Measurements from ENCODE around the gene NPAS2.

The NPAS2 gene

GRCh38 chr2:101041413-101041812 lies 221.5 kb downstream of the NPAS2 start:
- Histone ChIP-seq H3K4me1 (ENCODE audit: control insufficient read depth in 1 of 2, insufficient read depth in 2 of 2, low read length in 2 of 2) (no peaks in the 10 kb centered on the region), H3K27ac (ENCODE audit: low read depth, low read length) (no peak overlapping the region), H3K36me3 (ENCODE audit: control insufficient read depth in 1 of 2, insufficient read depth in 2 of 2, low read length in 2 of 2) (peaks cover 0 to 4% of the 10 kb centered on the region in 2 experiments), H4K12ac (ENCODE audit: low read depth, low read length) (no peak overlapping the region), H2BK5ac (ENCODE audit: low read depth, low read length, poor library complexity) (no peak overlapping the region), H2BK120ac (ENCODE audit: insufficient read depth, low read length, poor library complexity) (no peak overlapping the region), H3K4me3 (ENCODE audit: low read depth, low read length) (no peak overlapping the region), H4K8ac (ENCODE audit: low read depth, low read length) (no peak overlapping the region), H2AFZ (ENCODE audit: insufficient read depth, low read length, poor library complexity) (no peak overlapping the region), H2AK5ac (ENCODE audit: low read length) (no peak overlapping the region), H3K79me1 (ENCODE audit: low read length) (no peaks in the 10 kb centered on the region), H3K23ac (ENCODE audit: low read length) (no peak overlapping the region), H3K9me3 (ENCODE audit: insufficient read depth, low read depth, low read length) (no peaks in the 10 kb centered on the region), H3K79me2 (ENCODE audit: control insufficient read depth, insufficient read depth, low read length, poor library complexity) (no peaks in the 10 kb centered on the region), H3K27me3 (ENCODE audit: insufficient read depth, low read length) (no peaks in the 10 kb centered on the region), H3K4ac (ENCODE audit: low read depth, low read length) (no peak overlapping the region), H4K91ac (ENCODE audit: low read depth, low read length) (no peak overlapping the region), H3K18ac (ENCODE audit: low read length) (no peak overlapping the region), H3K4me2 (ENCODE audit: low read length) (no peak overlapping the region), H2BK12ac (ENCODE audit: low read length) (no peak overlapping the region), H3K14ac (ENCODE audit: low read length) (no peak overlapping the region), H3K9ac (ENCODE audit: low read length) (no peak overlapping the region)
- no CpG with 5 or more reads among the region's 4 CpGs for WGBS (ENCODE audit: extremely low coverage, insufficient coverage, insufficient read length)
- no peak for DNase-seq

GRCh38 chr2:101045330-101045729 lies 225.4 kb downstream of the NPAS2 start:
- Histone ChIP-seq H3K79me2 (ENCODE audit: control insufficient read depth, insufficient read depth, low read length, poor library complexity) (no peaks in the 10 kb centered on the region), H4K12ac (ENCODE audit: low read depth, low read length) (no peak overlapping the region), H2AFZ (ENCODE audit: insufficient read depth, low read length, poor library complexity) (no peak overlapping the region), H4K8ac (ENCODE audit: low read depth, low read length) (no peak overlapping the region), H3K4me2 (ENCODE audit: low read length) (no peak overlapping the region), H3K14ac (ENCODE audit: low read length) (no peak overlapping the region), H3K4me1 (ENCODE audit: control insufficient read depth in 1 of 2, insufficient read depth in 2 of 2, low read length in 2 of 2) (no peaks in the 10 kb centered on the region), H3K27me3 (ENCODE audit: insufficient read depth, low read length) (no peaks in the 10 kb centered on the region), H4K91ac (ENCODE audit: low read depth, low read length) (no peak overlapping the region), H2BK120ac (ENCODE audit: insufficient read depth, low read length, poor library complexity) (no peak overlapping the region), H3K36me3 (ENCODE audit: control insufficient read depth in 1 of 2, insufficient read depth in 2 of 2, low read length in 2 of 2) (peaks cover 0 to 2% of the 10 kb centered on the region in 2 experiments), H3K23ac (ENCODE audit: low read length) (no peak overlapping the region), H3K4ac (ENCODE audit: low read depth, low read length) (no peak overlapping the region), H3K27ac (ENCODE audit: low read depth, low read length) (no peak overlapping the region), H3K79me1 (ENCODE audit: low read length) (no peaks in the 10 kb centered on the region), H3K9me3 (ENCODE audit: insufficient read depth, low read depth, low read length) (no peaks in the 10 kb centered on the region), H2AK5ac (ENCODE audit: low read length) (no peak overlapping the region), H2BK12ac (ENCODE audit: low read length) (no peak overlapping the region), H3K18ac (ENCODE audit: low read length) (no peak overlapping the region), H3K4me3 (ENCODE audit: low read depth, low read length) (no peak overlapping the region), H3K9ac (ENCODE audit: low read length) (no peak overlapping the region), H2BK5ac (ENCODE audit: low read depth, low read length, poor library complexity) (no peak overlapping the region)
- WGBS (ENCODE audit: extremely low coverage, insufficient coverage, insufficient read length) = no CpG with 5 or more reads among the region's 10 CpGs
- no peak for DNase-seq
